DND-41 (cell line): ENCODE measurements around the gene ATF1.
"Not testable (repeated sequence)": the region's sequence is repeated elsewhere in the genome, so short reads cannot be mapped to it uniquely, and the experiment has no call there.

Experiments used
- ATAC-seq: fragments of 200-7000 bp; cut with Tn5 transposase; 3 replicates; pipeline ENCODE4 v1.9.1; 2021; ENCODE audit warnings: low read depth; ENCODE audit not compliant: insufficient read depth
- DNase-seq: peaks from one replicate; pipeline ENCODE4 v3.0.0-alpha.2; 2020
- H2AFZ ChIP-seq: 2 replicates; pipeline ENCODE4 v1.6.0; 2012; ENCODE audit warnings: low read depth, low read length
- H3K27ac ChIP-seq: 2 replicates; pipeline ENCODE4 v1.5.1; 2012; ENCODE audit warnings: low read length, inconsistent platforms
- H3K27me3 ChIP-seq: fragments of 200-600 bp; sonication (generic); 2 replicates; pipeline ENCODE4 v1.6.0; 2012; ENCODE audit warnings: low read length, mild to moderate bottlenecking, inconsistent platforms; ENCODE audit not compliant: insufficient read depth, poor library complexity
- H3K36me3 ChIP-seq: 2 replicates; pipeline ENCODE4 v1.5.1; 2012; ENCODE audit warnings: low read length, inconsistent platforms; ENCODE audit not compliant: insufficient read depth
- H3K4me1 ChIP-seq: 2 replicates; pipeline ENCODE4 v1.5.1; 2012; ENCODE audit warnings: mild to moderate bottlenecking, low read length; ENCODE audit not compliant: insufficient read depth
- H3K4me2 ChIP-seq: 2 replicates; pipeline ENCODE4 v1.6.0; 2012; ENCODE audit warnings: mild to moderate bottlenecking, moderate library complexity, low read length, inconsistent platforms; ENCODE audit not compliant: insufficient read depth
- H3K4me3 ChIP-seq, 2 experiments: fragments of 200-600 bp in 1 of 2; shearing (Covaris generic) in 1 of 2; 2 replicates each; pipeline ENCODE4 v1.5.1; 2012 to 2016; ENCODE audit warnings: inconsistent platforms in 2 of 2, low read length in 2 of 2, mild to moderate bottlenecking in 2 of 2, low read depth in 1 of 2, moderate library complexity in 1 of 2
- H3K79me2 ChIP-seq: 2 replicates; pipeline ENCODE4 v1.6.0; 2012; ENCODE audit warnings: low read length, inconsistent platforms; ENCODE audit not compliant: insufficient read depth
- H3K9ac ChIP-seq: 2 replicates; pipeline ENCODE4 v1.6.0; 2012; ENCODE audit warnings: low read depth, mild to moderate bottlenecking, inconsistent platforms, low read length, moderate library complexity
- H3K9me3 ChIP-seq: 2 replicates; pipeline ENCODE4 v1.5.1; 2012; ENCODE audit warnings: low read length, moderate library complexity, mild to moderate bottlenecking, inconsistent platforms; ENCODE audit not compliant: insufficient read depth, severe bottlenecking
- H4K20me1 ChIP-seq: 2 replicates; pipeline ENCODE4 v1.6.0; 2012; ENCODE audit warnings: low read length; ENCODE audit not compliant: insufficient read depth
- CTCF ChIP-seq: IDR thresholded peaks from 2 replicates; pipeline ENCODE4 v1.5.1; 2012; ENCODE audit warnings: borderline replicate concordance, low read length, moderate library complexity, mild to moderate bottlenecking; ENCODE audit not compliant: poor library complexity, severe bottlenecking; ENCODE audit errors: extremely low read depth
- EZH2 ChIP-seq: IDR thresholded peaks from 3 replicates; pipeline ENCODE4 v1.6.1; 2012; ENCODE audit warnings: borderline replicate concordance, low read depth, mild to moderate bottlenecking, moderate library complexity, low read length, inconsistent platforms; ENCODE audit not compliant: severe bottlenecking

Gene ATF1

GRCh38 chr12:50859621-50860310 lies 95.9 kb downstream of the ATF1 start:
- H3K27me3 ChIP-seq, result no peaks in the 10 kb centered on the region
- H3K4me2 ChIP-seq, result no peak overlapping the region
- no peaks in the 10 kb centered on the region for H3K9me3 ChIP-seq
- H3K79me2 ChIP-seq, result no peaks in the 10 kb centered on the region
- no peaks in the 10 kb centered on the region for H3K36me3 ChIP-seq
- TF ChIP-seq CTCF (no peak), EZH2 (no peak)
- H3K9ac ChIP-seq, result no peak overlapping the region
- no peak overlapping the region for H3K4me3 ChIP-seq
- no peaks in the 10 kb centered on the region for H4K20me1 ChIP-seq
- ATAC-seq (no peak), DNase-seq (no peak)
- H3K4me1 ChIP-seq, result no peaks in the 10 kb centered on the region
- no peak overlapping the region for H2AFZ ChIP-seq
- H3K27ac ChIP-seq, result no peak overlapping the region

GRCh38 chr12:50862316-50862715 lies 98.4 kb downstream of the ATF1 start:
- TF ChIP-seq EZH2, result no peak
- TF ChIP-seq CTCF, result no peak
- H3K4me2 ChIP-seq, result no peak overlapping the region
- no peak for DNase-seq

GRCh38 chr12:50865266-50865665 lies 101.4 kb downstream of the ATF1 start:
- no peaks in the 10 kb centered on the region for H3K36me3 ChIP-seq
- no peaks in the 10 kb centered on the region for H3K27me3 ChIP-seq
- no peaks in the 10 kb centered on the region for H3K4me1 ChIP-seq
- no peaks in the 10 kb centered on the region for H3K79me2 ChIP-seq
- H3K4me3 ChIP-seq, result no peak overlapping the region
- H3K4me2 ChIP-seq, result no peak overlapping the region
- H4K20me1 ChIP-seq, result no peaks in the 10 kb centered on the region
- peaks cover 5% of the 10 kb centered on the region for H3K9me3 ChIP-seq
- no peak overlapping the region for H3K27ac ChIP-seq
- H2AFZ ChIP-seq, result no peak overlapping the region
- DNase-seq (no peak), ATAC-seq (no peak)
- TF ChIP-seq EZH2, result no peak
- no peak overlapping the region for H3K9ac ChIP-seq

More at GRCh38 chr12:50862316-50862715, 98.4 kb downstream of the ATF1 start:
- H3K27ac ChIP-seq, result no peak overlapping the region
- H3K4me1 ChIP-seq, result no peaks in the 10 kb centered on the region
- peaks cover 5% of the 10 kb centered on the region for H3K9me3 ChIP-seq
- H3K4me3 ChIP-seq, result no peak overlapping the region
- ATAC-seq, result no peak
- H2AFZ ChIP-seq, result no peak overlapping the region
- H4K20me1 ChIP-seq, result no peaks in the 10 kb centered on the region
- H3K79me2 ChIP-seq, result no peaks in the 10 kb centered on the region
- H3K27me3 ChIP-seq, result no peaks in the 10 kb centered on the region
- no peak overlapping the region for H3K9ac ChIP-seq
- H3K36me3 ChIP-seq, result no peaks in the 10 kb centered on the region

GRCh38 chr12:50868881-50869280 lies 105.0 kb downstream of the ATF1 start:
- not testable (repeated sequence) for H2AFZ ChIP-seq, H3K79me2 ChIP-seq, H3K9ac ChIP-seq, H3K4me3 ChIP-seq, H3K4me1 ChIP-seq, H3K27me3 ChIP-seq, H3K9me3 ChIP-seq, H3K36me3 ChIP-seq, ATAC-seq, DNase-seq, H3K4me2 ChIP-seq, H3K27ac ChIP-seq, H4K20me1 ChIP-seq
